ENCODE measurements around the gene PLXNA1.

PLXNA1 gene

DNA sequence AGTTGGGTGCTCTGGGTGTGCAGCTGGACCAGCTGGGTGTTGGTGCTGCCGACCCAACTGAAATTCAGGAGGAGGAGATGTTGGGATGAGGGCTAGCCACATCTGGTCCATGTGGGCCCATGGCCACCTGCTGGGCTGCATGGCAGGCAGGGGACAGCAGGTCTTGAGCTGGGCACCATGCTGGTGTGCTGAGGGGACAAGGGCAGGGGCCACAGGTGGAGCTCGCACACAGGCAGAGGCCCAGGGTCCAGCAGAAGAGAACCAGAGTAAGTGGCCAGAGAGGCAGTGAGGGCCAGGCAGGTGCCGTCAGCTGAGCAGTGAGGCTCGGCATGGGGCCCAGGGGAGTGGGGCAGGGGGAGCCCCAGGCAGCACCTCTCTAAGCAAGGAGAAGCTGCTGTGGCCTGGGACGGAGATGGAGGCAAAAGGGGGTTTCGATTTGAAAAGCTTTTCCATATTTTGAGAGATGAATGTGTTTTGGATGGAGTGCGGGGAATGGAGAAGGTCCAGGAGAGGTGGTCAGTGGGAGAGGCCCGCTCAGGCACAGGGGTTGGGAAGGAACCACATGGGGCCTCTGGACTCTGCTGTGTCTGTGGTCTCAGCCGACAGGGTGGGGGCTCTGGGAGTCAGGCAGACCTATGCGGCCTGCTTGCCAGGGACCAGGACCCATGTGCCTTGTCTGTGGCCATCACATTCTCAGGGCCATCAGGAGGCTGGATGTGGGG, 30.5 kb upstream of the PLXNA1 start:
- CTCF ChIA-PET, result interaction anchor here (1.1 to 2.1 kb wide), 4 partner anchors 14 to 596 kb away, joined by 3 to 7 read pairs (median 5); no protein-coding TSS in a partner anchor
- DNase-seq (ENCODE audit: extremely low spot score), result no peak
- TF ChIP-seq, protein P1, sequence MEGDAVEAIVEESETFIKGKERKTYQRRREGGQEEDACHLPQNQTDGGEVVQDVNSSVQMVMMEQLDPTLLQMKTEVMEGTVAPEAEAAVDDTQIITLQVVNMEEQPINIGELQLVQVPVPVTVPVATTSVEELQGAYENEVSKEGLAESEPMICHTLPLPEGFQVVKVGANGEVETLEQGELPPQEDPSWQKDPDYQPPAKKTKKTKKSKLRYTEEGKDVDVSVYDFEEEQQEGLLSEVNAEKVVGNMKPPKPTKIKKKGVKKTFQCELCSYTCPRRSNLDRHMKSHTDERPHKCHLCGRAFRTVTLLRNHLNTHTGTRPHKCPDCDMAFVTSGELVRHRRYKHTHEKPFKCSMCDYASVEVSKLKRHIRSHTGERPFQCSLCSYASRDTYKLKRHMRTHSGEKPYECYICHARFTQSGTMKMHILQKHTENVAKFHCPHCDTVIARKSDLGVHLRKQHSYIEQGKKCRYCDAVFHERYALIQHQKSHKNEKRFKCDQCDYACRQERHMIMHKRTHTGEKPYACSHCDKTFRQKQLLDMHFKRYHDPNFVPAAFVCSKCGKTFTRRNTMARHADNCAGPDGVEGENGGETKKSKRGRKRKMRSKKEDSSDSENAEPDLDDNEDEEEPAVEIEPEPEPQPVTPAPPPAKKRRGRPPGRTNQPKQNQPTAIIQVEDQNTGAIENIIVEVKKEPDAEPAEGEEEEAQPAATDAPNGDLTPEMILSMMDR (IDR thresholded peaks at IDR 0.05; ENCODE audit: control extremely low read depth, extremely low read depth, low read depth, missing control alignments), result no peak
- POLR2A ChIA-PET, result no interaction called here

DNA sequence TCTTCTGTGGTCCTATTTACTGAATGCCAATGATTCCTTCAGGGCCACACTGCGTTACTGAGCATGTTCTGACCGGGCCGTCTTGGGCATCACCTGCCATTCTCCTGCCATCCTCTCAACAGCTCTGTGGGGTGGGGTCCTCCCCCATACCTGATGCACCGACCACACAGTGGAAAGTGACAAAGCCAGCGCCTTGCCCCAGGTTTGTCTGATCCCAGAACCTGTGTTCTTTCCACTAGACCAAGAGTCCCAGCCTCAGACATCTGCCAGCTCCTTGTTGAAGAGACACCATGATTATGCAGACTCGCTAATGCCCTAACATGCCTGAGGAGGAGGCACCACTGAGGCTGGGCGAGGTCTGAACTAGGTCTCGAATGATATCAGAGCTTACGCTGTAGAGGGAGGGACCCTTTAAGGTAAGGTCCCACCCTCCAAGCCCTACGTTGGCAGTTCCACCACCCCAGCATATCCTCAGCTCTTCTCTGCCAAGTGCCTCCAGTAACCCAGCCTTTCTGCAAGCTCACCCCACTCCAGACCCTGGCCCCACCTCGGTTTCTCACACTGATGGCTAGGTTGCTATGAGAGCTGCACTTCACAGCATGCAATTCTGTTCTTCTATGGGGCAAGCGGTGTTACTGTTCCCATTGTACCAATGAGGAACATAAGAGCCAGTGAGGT, 29.8 kb upstream of the PLXNA1 start:
- DNase-seq (ENCODE audit: extremely low spot score), result no peak
- TF ChIP-seq, protein P1 (IDR thresholded peaks at IDR 0.05; ENCODE audit: control extremely low read depth, extremely low read depth, low read depth, missing control alignments), result no peak
- CTCF ChIA-PET, result interaction anchor here (1.1 to 2.1 kb wide), 2 partner anchors 201 to 595 kb away, joined by 4 to 7 read pairs; no protein-coding TSS in a partner anchor
- POLR2A ChIA-PET, result no interaction called here

DNA sequence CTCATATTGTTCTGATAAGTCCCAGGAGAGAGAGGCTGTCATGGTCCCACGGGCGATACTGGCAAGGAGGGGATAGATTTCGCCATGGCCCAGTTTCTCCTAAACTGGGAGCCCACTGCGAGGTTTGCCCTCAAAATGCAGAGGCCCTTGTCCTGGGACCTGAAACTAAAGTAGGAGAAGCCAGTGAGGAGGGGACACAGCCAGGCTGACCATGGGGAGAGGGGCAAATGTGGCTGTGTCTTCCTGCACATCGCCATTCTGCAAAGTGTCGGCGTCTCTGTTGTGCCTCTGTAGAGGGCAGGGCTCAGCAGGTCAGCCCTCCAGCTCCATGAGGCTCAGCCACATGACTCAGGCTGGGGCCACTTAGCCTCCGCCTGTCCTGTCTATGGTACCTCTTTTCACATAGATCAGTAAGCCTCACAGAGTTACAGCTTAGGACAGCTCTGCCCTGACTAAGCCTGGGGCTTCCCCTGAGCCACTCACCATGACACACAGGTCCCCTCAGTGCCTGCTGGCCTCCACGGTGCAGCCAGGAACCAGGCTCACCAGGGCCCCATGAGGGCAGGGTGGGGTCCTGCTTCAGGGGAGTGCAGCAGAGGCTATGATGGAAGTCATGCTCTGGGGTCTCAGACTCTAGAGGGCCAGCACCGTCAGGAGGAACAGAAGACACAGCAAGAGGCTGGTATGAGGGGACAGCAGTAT, 28.6 kb upstream of the PLXNA1 start:
- TF ChIP-seq, protein P1 (IDR thresholded peaks at IDR 0.05; ENCODE audit: control extremely low read depth, extremely low read depth, low read depth, missing control alignments), result no peak
- ChIA-PET CTCF (interaction anchor here (2.0 to 2.1 kb wide), 2 partner anchors 43 to 202 kb away, joined by 5 to 7 read pairs; no protein-coding TSS in a partner anchor), POLR2A (no interaction called here)
- DNase-seq (ENCODE audit: extremely low spot score), result peak; percentile 71

DNA sequence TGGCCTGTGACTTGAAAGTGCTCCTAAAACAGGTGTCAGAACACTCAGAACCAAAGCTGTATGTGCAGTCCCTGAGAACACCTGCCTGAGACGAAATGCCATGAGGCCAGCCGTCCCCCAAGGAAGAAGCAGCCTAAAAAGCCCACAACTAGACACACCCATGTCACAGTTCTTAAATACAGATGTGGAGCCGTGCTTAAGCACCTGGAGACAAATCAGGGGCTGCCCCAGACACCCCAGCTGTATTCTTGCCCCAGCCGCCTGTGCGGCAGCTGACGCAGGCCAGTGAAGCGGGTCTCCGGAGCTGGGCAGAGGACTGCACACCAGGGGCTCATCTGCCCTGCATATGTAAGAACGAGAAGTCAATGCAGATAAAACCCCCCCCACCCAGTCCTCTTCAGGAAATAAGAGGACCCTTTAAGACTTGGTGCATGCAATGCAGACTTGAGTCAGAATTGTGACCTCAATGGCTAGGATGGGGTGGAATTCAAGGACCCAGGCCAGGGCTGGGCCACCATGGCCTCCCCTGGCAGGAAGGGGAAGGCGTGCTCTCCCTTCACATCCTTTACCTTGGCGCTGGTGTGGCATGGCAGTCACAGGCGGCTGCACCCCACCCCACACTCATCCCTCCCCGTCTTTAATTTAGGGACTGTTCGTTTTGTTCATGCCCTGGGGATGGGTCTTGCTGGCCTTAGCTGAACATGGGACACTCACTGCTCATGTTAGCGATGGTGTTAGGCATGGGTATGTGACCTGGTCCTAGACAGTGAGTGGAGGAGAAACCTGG, 27.7 kb upstream of the PLXNA1 start:
- CTCF ChIA-PET, result interaction anchor here (1.0 to 2.0 kb wide), 4 partner anchors 27 to 202 kb away, joined by 3 to 5 read pairs (median 4); partner anchors contain the start of gene PLXNA1
- TF ChIP-seq, protein P1 (IDR thresholded peaks at IDR 0.05; ENCODE audit: control extremely low read depth, extremely low read depth, low read depth, missing control alignments), result no peak
- peak; percentile 79 for DNase-seq (ENCODE audit: extremely low spot score)
- POLR2A ChIA-PET, result no interaction called here

DNA sequence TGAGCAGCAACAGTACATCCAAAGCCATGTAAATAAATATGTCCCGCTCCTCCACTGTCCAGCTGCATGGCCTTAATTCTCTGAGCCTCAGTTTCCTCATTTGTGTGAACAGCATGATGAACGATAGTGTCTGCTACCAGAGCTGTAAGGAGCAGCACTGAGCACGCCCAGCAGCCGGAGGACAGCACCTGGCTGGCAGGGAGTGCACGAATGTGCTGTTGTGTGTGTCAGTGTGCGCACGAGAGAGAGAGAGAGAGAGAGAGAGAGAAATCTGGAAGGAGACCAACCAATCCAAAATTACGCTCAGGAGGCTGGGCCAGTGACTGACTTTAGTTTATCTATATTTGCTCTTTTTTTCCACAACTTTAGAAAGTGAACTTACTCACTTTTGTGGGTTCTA, 26.6 kb upstream of the PLXNA1 start:
- CTCF ChIA-PET, result interaction anchor here (1.0 to 1.4 kb wide), 3 partner anchors 26 to 203 kb away, joined by 3 to 5 read pairs (median 4); partner anchors contain the start of gene PLXNA1
- DNase-seq (ENCODE audit: extremely low spot score), result no peak
- TF ChIP-seq, protein P1 (IDR thresholded peaks at IDR 0.05; ENCODE audit: control extremely low read depth, extremely low read depth, low read depth, missing control alignments), result no peak
- POLR2A ChIA-PET, result no interaction called here
